GM23338 (cell line): ENCODE results near the gene IGLL5.

Experiments used
- EZH2phosphoT487 ChIP-seq: fragments of 200-600 bp; sonication (generic); IDR thresholded peaks from one replicate; pipeline ENCODE4 v1.8.1; 2018; ENCODE audit warnings: antibody characterized with exemption; ENCODE audit not compliant: unreplicated experiment
- TF ChIP-seq, protein P1 (sequence below), 2 experiments: fragments of 200-600 bp in 1 of 2; sonication (generic) in 1 of 2; conservative IDR thresholded peaks; 2 replicates each; pipeline versions ENCODE4 v1.5.1 to v1.6.1; 2016 to 2017; ENCODE audit warnings: antibody characterized with exemption in 2 of 2, low read depth in 2 of 2, mild to moderate bottlenecking in 2 of 2, moderate library complexity in 1 of 2

DNA sequence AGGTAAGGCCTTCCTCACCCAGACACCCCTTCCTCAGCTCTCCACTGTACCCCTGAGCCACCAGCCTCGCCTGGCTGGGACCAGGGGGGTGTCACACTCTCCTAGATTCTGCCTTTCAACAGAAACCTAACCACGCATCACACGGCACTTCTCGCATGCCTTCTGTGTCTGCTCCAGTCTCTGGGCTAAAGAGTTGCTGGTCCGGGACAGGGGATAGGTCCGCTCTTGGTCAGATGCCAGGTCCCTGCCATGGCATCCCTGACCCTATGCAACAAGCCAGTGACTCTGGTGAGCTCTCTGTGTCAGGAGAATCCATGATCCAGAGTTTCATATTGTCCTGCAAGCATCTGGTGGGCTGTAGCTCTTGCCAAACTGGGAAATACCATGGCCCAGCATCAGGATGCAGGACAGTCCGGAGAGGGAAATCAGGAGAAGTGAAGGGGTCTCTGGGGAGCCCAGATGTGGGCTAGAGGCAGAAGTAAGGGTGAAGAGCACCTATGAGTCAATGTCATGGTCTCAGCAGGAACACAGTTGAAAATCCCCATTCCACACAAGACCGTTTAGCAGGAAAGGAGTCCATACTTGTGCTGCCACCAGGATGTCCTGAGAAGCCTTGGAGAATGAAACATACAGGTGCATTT is 14.1 kb downstream of the IGLL5 start:
- no peak for TF ChIP-seq EZH2phosphoT487
- TF ChIP-seq, protein P1, sequence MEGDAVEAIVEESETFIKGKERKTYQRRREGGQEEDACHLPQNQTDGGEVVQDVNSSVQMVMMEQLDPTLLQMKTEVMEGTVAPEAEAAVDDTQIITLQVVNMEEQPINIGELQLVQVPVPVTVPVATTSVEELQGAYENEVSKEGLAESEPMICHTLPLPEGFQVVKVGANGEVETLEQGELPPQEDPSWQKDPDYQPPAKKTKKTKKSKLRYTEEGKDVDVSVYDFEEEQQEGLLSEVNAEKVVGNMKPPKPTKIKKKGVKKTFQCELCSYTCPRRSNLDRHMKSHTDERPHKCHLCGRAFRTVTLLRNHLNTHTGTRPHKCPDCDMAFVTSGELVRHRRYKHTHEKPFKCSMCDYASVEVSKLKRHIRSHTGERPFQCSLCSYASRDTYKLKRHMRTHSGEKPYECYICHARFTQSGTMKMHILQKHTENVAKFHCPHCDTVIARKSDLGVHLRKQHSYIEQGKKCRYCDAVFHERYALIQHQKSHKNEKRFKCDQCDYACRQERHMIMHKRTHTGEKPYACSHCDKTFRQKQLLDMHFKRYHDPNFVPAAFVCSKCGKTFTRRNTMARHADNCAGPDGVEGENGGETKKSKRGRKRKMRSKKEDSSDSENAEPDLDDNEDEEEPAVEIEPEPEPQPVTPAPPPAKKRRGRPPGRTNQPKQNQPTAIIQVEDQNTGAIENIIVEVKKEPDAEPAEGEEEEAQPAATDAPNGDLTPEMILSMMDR (conservative IDR thresholded peaks at IDR 0.05; ENCODE audit: low read depth in 2 of 2): no peak
